Measurements from ENCODE around the gene INSM1.

DNA sequence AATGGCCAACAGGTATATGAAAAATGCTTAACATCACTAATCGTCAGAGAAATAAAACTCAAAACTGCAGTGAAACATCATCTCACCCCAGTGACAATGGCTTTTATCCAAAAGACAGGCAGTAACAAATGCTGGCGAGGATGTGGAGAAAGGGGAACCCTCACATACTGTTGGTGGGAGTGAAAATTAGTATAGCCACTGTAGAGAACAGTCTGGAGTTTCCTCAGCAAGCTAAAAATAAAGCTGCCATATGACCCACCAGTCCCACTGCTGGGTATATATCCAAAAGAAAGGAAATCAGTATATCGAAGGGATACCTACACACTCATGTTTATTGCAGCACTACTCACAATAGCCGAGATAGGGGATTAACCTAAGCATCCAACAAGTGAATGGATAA, 23.4 kb upstream of the INSM1 start:
- no peak for TF ChIP-seq EZH2 (IDR thresholded peaks at IDR 0.05; ENCODE audit: borderline replicate concordance, control insufficient read depth, low read depth, low read length)
- TF ChIP-seq NR2C2 (IDR thresholded peaks at IDR 0.05; ENCODE audit: borderline replicate concordance, control insufficient read depth, insufficient read length, low read depth), result no peak
- no peak for TF ChIP-seq POLR2A (IDR thresholded peaks at IDR 0.05; ENCODE audit: low read depth, low read length)
- TF ChIP-seq JUNB (IDR thresholded peaks at IDR 0.05), result no peak
- TF ChIP-seq NFXL1 (IDR thresholded peaks at IDR 0.05; ENCODE audit: borderline replicate concordance), result no peak
- TF ChIP-seq TARDBP (IDR thresholded peaks at IDR 0.05; ENCODE audit: borderline replicate concordance), result no peak
- TF ChIP-seq MTA3 (IDR thresholded peaks at IDR 0.05; ENCODE audit: borderline replicate concordance, low read length), result no peak
- TF ChIP-seq, protein P1, sequence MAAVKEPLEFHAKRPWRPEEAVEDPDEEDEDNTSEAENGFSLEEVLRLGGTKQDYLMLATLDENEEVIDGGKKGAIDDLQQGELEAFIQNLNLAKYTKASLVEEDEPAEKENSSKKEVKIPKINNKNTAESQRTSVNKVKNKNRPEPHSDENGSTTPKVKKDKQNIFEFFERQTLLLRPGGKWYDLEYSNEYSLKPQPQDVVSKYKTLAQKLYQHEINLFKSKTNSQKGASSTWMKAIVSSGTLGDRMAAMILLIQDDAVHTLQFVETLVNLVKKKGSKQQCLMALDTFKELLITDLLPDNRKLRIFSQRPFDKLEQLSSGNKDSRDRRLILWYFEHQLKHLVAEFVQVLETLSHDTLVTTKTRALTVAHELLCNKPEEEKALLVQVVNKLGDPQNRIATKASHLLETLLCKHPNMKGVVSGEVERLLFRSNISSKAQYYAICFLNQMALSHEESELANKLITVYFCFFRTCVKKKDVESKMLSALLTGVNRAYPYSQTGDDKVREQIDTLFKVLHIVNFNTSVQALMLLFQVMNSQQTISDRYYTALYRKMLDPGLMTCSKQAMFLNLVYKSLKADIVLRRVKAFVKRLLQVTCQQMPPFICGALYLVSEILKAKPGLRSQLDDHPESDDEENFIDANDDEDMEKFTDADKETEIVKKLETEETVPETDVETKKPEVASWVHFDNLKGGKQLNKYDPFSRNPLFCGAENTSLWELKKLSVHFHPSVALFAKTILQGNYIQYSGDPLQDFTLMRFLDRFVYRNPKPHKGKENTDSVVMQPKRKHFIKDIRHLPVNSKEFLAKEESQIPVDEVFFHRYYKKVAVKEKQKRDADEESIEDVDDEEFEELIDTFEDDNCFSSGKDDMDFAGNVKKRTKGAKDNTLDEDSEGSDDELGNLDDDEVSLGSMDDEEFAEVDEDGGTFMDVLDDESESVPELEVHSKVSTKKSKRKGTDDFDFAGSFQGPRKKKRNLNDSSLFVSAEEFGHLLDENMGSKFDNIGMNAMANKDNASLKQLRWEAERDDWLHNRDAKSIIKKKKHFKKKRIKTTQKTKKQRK (IDR thresholded peaks at IDR 0.05; ENCODE audit: low read depth, low read length), result no peak
- TF ChIP-seq CHD1 (IDR thresholded peaks at IDR 0.05; ENCODE audit: low read depth, low read length), result no peak
- no peak for TF ChIP-seq PAX8 (IDR thresholded peaks at IDR 0.05)

Data from GM12878 (cell line).